ENCODE measurements around the gene DNAJC18. TPM values are rescaled to one million over a fixed set of nuclear protein-coding genes. Genes with fewer than 3 reads are reported as not detected.
A peak's percentile ranks its signal among the peaks of the same experiment; 100 is the strongest.

Gene DNAJC18
- total RNA-seq, 1 donor from 2014 or later = 36.3 TPM

DNA sequence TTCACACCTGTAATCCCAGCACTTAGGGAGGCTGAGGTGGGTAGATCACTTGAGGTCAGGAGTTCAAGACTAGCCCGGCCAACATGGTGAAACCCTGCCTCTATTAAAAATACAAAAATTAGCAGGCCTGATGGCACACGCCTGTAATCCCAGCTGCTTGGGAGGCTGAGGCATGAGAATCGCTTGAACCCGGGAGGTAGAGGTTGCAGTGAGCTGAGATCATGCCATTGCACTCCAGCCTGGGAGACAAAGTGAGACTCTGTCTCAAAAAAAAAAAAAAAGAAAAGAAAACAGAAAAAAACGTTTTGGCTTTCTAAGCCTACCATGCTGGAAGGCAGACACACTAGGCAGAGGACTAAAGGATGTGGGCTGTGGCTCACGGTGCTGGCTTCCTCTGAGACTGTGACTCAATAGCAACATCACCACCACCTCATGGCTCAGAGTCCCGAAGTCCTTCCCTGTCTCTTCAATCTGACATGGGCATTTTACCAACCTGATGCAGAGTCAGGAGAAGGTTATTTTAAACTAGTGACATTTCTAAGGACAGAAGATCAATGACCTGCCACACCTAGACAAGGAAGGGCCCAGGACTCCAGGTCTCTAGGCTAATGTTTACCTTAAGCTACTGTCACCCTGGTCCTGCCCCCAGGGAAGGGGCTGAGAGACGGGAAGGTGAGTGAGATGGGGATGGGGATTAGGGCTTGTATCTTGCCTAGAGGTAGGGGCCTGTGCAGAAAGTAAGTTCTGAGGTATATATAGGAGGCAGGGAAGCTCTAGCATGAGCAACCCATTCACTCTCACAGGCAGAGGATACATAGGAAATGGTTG lies 19.5 kb upstream of the DNAJC18 start:
- peak overlapping the region; percentile 81 for H3K4me3 Mint-ChIP-seq
- H3K9me3 Mint-ChIP-seq = peaks cover 6% of the 10 kb centered on the region
- peak overlapping the region; percentile 99 for H3K27ac Mint-ChIP-seq
- no peaks in the 10 kb centered on the region for H3K27me3 Mint-ChIP-seq (ENCODE audit: insufficient read depth)
- no peaks in the 10 kb centered on the region for H3K36me3 Mint-ChIP-seq (ENCODE audit: low read depth)
- intact Hi-C loops (cut with micrococcal nuclease) = loop anchor here (1.0 kb wide), 7 partner anchors 10 to 179 kb away; partner anchors contain the start of genes DNAJC18 and STING1
- DNase-seq (ENCODE audit: low spot score) = peak; percentile 80
- H3K4me1 Mint-ChIP-seq (ENCODE audit: low read depth) = peaks cover 72% of the 10 kb centered on the region

DNA sequence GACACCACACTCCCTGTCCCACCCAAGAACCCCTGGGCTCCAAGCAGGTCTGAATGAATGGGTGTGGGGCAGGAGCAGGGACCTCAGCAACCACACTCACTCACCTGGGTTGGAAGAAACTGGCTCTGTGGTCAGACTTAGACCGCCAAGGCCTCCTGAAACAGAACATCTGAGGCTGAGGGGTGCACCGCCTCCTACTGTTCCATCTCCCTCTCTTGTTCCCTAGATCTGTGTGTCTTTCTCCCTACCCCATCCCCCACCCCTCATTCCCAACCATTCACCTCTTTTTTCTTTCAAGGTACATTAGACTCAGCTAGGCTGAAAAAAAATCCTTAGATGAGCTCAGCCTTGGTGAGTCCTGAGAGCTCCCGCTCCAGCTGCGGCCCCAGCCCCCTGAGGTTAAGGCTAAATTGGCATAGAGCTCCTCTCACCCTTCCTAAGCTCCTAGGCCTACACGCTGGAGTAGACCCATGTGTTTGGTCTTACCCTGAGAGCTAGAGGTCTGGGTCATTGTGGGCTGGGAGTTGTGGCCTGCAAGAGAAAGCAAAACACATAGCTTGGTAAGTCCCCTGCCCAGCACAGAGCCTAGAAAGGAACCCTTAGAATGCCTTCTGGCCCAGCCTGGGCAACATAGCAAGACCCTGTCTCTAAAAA lies 18.5 kb upstream of the DNAJC18 start:
- DNase-seq (ENCODE audit: low spot score) = no peak
- H3K9me3 Mint-ChIP-seq = peaks cover 6% of the 10 kb centered on the region
- no peaks in the 10 kb centered on the region for H3K36me3 Mint-ChIP-seq (ENCODE audit: low read depth)
- no peak overlapping the region for H3K4me3 Mint-ChIP-seq
- intact Hi-C loops (cut with micrococcal nuclease) = loop anchor here (1.0 kb wide), 1 partner anchor 180 kb away; no protein-coding TSS in a partner anchor
- H3K4me1 Mint-ChIP-seq (ENCODE audit: low read depth) = peaks cover 76% of the 10 kb centered on the region
- H3K27me3 Mint-ChIP-seq (ENCODE audit: insufficient read depth) = no peaks in the 10 kb centered on the region
- H3K27ac Mint-ChIP-seq = peak overlapping the region; percentile 99

DNA sequence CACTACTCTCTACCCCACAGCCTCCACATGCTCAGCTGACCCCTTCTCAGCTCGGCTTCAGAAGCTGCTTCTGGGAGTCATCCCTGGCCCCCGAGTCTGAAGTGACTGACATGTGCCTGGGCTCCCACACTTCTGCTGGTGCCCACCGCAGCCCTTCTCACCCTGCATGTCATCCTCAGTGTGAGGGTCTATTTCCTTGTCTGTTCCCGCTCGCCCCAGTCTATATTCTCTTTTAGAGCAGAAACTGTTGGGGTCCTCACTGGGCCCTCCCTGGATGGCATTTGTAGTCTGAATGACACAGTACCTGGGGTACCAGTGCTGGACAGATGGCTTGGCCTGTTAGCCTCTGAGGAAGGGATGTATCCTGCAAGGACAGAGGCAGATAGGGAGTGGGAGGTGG lies 17.9 kb upstream of the DNAJC18 start:
- Mint-ChIP-seq H3K27me3 (ENCODE audit: insufficient read depth) (no peaks in the 10 kb centered on the region), H3K36me3 (ENCODE audit: low read depth) (no peaks in the 10 kb centered on the region), H3K27ac (peak overlapping the region; percentile 99), H3K9me3 (peaks cover 6% of the 10 kb centered on the region), H3K4me3 (no peak overlapping the region), H3K4me1 (ENCODE audit: low read depth) (peaks cover 76% of the 10 kb centered on the region)
- DNase-seq (ENCODE audit: low spot score) = no peak
- intact Hi-C loops (cut with micrococcal nuclease) = no loop called here

DNA sequence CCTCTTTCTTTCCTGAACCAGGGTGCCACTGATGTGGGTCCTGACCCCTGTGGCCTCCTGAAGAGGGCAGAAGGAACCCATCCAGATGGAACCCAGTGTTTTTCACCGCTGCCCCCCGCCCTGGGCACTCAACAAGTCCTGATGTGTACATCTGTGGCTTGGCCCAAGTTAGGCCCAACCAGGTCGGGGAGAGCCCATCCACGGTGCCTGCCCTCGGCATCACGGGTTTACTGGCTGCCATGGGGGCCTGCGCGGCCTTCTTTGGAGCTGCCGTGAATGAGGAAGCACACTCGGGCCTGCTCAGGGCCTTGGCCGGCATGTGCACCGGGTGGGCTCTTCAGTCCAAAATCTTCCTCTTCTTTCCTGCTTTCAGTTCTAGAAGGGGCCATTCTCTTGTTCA lies 17.5 kb upstream of the DNAJC18 start:
- intact Hi-C loops (cut with micrococcal nuclease) = no loop called here
- DNase-seq (ENCODE audit: low spot score) = no peak
- no peak overlapping the region for H3K4me3 Mint-ChIP-seq
- H3K9me3 Mint-ChIP-seq = peaks cover 6% of the 10 kb centered on the region
- peaks cover 74% of the 10 kb centered on the region for H3K4me1 Mint-ChIP-seq (ENCODE audit: low read depth)
- H3K27me3 Mint-ChIP-seq (ENCODE audit: insufficient read depth) = no peaks in the 10 kb centered on the region
- H3K27ac Mint-ChIP-seq = peak overlapping the region; percentile 99
- no peaks in the 10 kb centered on the region for H3K36me3 Mint-ChIP-seq (ENCODE audit: low read depth)

DNA sequence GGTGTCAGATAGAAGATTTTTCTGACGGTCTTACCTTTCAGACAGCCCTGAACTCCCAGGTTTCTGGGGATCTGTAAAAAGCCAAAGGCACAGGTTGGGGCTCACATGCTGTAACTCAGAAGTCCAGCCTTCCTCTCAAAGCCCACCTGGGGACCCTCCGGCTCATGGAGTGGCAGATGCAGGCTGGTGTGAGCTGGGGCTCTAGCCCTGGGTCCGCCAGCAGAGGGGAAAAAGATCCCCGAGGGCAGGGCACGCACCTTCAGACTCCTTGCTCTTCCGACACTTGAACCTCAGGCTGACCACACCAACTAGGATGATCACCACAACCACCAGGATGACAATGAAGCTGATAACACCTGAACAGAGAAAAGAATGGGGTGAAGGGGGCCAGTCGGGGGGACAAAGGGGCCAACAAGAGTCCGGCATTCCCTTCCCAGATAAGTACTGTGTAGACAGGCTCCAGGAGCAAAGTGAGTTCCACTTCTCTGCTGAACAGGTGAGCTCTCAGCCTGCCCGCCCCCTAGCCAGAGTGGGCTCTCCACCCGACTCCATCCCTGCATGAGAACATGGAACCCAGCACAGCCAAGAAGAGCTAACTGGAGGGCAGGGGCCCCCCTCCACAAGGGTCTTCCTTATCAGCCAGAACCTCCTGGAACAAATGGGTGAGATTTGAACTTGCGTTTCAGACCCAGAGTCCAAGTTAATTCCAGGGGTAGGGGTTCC lies 15.4 kb upstream of the DNAJC18 start:
- Mint-ChIP-seq H3K36me3 (ENCODE audit: low read depth) (no peaks in the 10 kb centered on the region), H3K27ac (peak overlapping the region; percentile 83), H3K9me3 (peaks cover 6% of the 10 kb centered on the region), H3K4me1 (ENCODE audit: low read depth) (peaks cover 54% of the 10 kb centered on the region), H3K27me3 (ENCODE audit: insufficient read depth) (no peaks in the 10 kb centered on the region), H3K4me3 (no peak overlapping the region)
- DNase-seq (ENCODE audit: low spot score) = no peak
- intact Hi-C loops (cut with micrococcal nuclease) = no loop called here

DNA sequence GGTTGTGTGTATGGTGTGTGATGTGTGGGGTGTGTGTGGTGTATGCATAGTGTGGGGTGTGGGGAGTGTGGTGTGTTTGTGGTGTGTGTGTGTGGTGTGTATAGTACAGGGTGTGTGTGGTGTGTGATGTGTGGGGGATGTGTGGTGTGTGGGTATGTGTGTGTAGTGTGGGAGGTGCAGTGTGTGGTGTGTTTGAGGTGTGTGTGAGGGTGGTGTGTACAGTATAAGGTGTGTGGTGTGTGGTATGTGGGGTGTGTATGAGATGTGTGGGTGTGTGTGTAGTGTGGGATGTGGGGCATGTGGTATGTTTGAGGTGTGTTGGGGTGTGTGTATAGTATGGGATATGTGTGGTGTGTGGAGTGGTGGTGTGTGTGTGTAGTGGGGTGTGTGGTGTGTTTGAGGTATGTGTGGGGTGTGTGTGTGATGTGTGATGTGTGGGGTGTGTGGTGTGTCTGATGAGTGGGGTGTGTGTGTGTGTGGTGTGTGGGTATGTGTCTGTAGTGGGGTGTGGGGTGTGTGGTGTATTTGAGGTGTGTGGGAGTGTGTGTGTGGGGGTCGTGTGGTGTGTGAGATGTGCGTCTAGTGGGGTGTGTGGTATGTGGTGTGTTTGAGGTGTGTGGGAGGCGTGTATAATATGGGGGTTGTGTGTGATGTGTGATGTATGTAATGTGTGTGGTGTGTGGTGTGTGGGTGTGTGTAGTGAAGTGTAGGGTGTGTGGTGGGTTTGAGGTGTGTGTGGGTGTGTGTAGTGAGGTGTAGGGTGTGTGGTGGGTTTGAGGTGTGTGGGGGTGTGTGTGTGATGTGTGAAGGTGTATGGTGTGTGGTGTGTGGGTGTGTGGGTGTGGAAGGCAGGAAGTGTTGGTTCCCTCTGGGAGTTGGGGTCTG lies 14.6 kb upstream of the DNAJC18 start:
- peaks cover 49% of the 10 kb centered on the region for H3K4me1 Mint-ChIP-seq (ENCODE audit: low read depth)
- H3K27ac Mint-ChIP-seq = peak overlapping the region; percentile 83
- H3K4me3 Mint-ChIP-seq = no peak overlapping the region

DNA sequence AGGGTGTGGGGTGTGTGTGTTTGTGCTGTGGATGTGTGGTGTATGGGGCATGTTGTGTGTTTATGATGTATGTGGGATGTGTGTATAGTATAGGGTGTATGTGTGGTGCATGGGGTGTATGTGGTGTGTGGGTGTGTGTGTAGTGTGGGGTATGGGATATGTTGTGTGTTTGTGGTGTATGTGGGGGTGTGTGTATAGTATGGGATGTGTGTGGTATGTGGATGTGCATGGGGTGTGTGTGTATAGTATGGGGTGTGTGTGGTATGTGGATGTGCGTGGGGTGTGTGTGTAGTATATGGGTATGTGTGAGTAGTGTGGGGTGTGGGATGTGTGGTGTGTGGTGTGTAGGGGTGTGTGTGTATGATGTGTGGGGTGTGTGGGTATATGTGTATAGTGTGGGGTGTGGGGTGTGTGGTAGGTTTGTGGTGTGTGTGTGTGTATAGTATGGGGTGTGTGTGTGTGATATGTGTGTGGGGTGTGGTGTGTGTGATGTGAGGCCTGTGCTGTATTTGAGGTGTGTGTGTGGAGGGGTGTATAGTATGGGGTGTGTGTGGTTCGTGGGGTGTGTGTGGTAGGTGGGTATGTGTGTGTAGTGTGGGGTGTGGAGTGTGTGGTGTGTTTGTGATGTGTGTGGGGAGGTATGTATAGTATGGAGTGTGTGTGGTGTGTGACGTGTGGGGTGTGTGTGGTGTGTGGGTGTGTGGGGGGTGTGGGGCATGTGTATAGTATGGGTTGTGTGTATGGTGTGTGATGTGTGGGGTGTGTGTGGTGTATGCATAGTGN lies 12.7 kb upstream of the DNAJC18 start:
- no peak overlapping the region for H3K4me3 Mint-ChIP-seq
- intact Hi-C loops (cut with micrococcal nuclease) = no loop called here
- no peak for DNase-seq (ENCODE audit: low spot score)
- H3K9me3 Mint-ChIP-seq = peaks cover 15% of the 10 kb centered on the region
- peaks cover 12% of the 10 kb centered on the region for H3K36me3 Mint-ChIP-seq (ENCODE audit: low read depth)
- no peaks in the 10 kb centered on the region for H3K27me3 Mint-ChIP-seq (ENCODE audit: insufficient read depth)
- peaks cover 53% of the 10 kb centered on the region for H3K4me1 Mint-ChIP-seq (ENCODE audit: low read depth)
- H3K27ac Mint-ChIP-seq = no peak overlapping the region

More for the DNA sequence above, 14.6 kb upstream of the DNAJC18 start:
- H3K27me3 Mint-ChIP-seq (ENCODE audit: insufficient read depth) = no peaks in the 10 kb centered on the region
- intact Hi-C loops (cut with micrococcal nuclease) = no loop called here
- H3K9me3 Mint-ChIP-seq = peaks cover 6% of the 10 kb centered on the region
- no peak for DNase-seq (ENCODE audit: low spot score)
- peaks cover 2% of the 10 kb centered on the region for H3K36me3 Mint-ChIP-seq (ENCODE audit: low read depth)

DNA sequence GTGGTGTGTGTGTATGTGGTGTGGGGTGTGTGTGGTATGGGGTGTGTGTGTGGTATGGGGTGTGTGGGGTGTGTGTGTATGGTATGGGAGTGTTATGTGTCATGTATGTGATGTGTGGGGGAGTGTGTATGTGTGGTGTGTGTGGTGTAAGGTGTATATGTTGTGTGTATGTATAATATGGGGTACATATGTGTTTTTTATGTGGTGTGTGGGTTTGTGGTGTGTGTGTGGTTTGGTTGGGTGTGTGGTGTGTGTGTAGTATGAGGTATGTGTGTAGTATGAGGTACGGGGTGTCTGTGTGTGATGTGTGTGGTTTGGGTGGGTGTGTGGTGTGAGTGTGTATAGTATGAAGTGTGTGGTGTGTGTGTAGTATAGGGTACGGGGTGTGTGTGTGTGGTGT lies 11.9 kb upstream of the DNAJC18 start:
- Mint-ChIP-seq H3K27ac (no peak overlapping the region), H3K36me3 (ENCODE audit: low read depth) (peaks cover 20% of the 10 kb centered on the region), H3K4me1 (ENCODE audit: low read depth) (peaks cover 53% of the 10 kb centered on the region), H3K9me3 (peaks cover 22% of the 10 kb centered on the region), H3K27me3 (ENCODE audit: insufficient read depth) (no peaks in the 10 kb centered on the region), H3K4me3 (no peak overlapping the region)
- intact Hi-C loops (cut with micrococcal nuclease) = no loop called here
- DNase-seq (ENCODE audit: low spot score) = no peak

DNA sequence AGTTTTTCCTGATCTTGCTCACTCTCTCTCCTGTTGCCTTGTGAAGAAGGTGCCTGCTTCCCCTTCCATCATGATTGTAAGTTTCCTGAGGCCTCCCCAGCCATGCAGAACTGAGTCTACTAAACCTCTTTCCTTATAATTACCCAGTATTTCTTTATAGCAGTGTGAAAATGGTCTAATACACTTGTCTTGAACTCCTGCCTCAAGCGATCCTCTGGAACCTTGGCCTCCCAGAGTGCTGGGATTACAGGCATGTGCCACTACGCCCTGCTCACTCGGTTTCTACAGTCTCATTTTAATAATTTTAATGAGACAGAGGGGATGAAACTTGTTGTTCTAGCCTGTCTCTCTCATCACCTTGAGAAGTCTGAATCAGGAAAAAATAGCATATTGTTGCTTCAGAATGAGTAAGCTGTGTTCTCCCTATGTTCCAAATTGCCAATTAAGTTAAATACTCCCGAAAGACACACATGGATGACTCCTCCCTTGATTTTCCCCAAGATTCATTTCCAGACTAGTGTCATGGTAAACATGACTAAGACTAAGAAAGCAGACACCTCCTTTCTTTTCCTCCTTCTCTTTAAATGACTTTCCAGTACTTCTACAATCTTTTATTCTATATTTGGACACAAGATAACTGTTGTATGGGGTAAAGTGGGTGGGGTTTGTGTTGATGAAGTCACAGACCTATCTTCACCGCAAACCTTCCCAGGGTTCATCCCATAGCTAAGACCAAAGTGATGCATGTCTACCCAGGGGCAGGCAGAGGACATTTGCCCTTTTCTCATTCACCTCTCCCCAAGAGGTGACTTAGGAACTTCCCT lies 7.8 kb upstream of the DNAJC18 start:
- peak overlapping the region; percentile 46 for H3K4me3 Mint-ChIP-seq
- peaks cover 20% of the 10 kb centered on the region for H3K36me3 Mint-ChIP-seq (ENCODE audit: low read depth)
- peak overlapping the region; percentile 98 for H3K27ac Mint-ChIP-seq
- no peak for DNase-seq (ENCODE audit: low spot score)
- H3K4me1 Mint-ChIP-seq (ENCODE audit: low read depth) = peaks cover 64% of the 10 kb centered on the region
- no peaks in the 10 kb centered on the region for H3K27me3 Mint-ChIP-seq (ENCODE audit: insufficient read depth)
- peaks cover 17% of the 10 kb centered on the region for H3K9me3 Mint-ChIP-seq
- intact Hi-C loops (cut with micrococcal nuclease) = loop anchor here (1.0 to 2.0 kb wide), 8 partner anchors 8 to 190 kb away; partner anchors contain the start of genes DNAJC18, STING1 and UBE2D2

DNA sequence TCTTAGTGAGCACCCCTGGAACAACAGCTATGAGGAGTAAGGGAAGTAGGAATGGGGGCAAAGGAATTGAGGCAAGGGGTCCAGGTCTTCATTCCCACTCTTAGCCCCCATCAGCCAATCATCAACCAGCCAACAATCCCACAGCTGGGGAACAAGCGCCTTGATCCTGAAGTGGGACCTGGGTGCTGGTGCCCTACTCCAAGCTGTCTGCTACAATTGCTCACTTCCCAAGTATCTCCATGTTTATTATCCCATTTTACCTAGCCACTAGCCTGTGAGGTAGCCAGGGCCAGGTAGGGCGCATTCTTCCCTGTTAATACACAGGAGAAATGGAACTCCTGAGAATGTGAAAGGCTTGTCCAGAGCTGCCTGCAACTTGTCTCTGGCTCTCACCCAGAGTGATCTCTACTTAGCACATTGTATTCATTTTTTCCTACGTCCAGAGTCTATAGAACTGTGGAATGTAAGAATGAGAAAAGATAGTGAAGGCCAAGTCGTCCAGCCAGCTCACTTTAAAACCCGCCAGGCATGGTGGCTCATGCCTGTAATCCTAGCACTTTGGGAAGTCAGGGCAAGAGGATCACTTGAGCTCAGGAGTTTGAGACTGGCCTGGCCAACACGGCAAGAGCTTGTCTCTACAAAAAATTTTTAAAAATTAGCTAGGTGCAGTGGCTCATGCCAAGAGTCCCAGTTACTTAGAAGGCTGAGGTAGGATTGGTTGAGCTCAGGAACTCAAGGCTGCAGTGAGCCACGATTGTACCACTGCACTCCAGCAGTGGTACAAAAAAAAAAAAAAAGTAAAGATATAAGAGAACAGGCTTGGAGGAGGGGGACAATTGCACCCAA lies 6.2 kb upstream of the DNAJC18 start:
- peaks cover 20% of the 10 kb centered on the region for H3K36me3 Mint-ChIP-seq (ENCODE audit: low read depth)
- no peaks in the 10 kb centered on the region for H3K27me3 Mint-ChIP-seq (ENCODE audit: insufficient read depth)
- H3K4me1 Mint-ChIP-seq (ENCODE audit: low read depth) = peaks cover 75% of the 10 kb centered on the region
- H3K4me3 Mint-ChIP-seq = no peak overlapping the region
- H3K27ac Mint-ChIP-seq = peak overlapping the region; percentile 62
- intact Hi-C loops (cut with micrococcal nuclease) = loop anchor here (2.0 kb wide), 1 partner anchor 191 kb away; no protein-coding TSS in a partner anchor
- peaks cover 17% of the 10 kb centered on the region for H3K9me3 Mint-ChIP-seq
- DNase-seq (ENCODE audit: low spot score) = no peak
